Liver (tissue), 9 donors: ENCODE results near the gene COQ6. TPM values are rescaled to one million over a fixed set of nuclear protein-coding genes. Genes with fewer than 3 reads are reported as not detected.
"Not testable (repeated sequence)": the region's sequence is repeated elsewhere in the genome, so short reads cannot be mapped to it uniquely, and the experiment has no call there.

Experiments
- DNase-seq: peaks from one replicate; pipeline ENCODE4 v3.0.0-alpha.2; 2017; ENCODE audit warnings: low spot score
- H3K27ac ChIP-seq, 2 donors: one replicate each; pipeline ENCODE4 v1.7.0; 2013; ENCODE audit warnings: inconsistent platforms in 2 of 2, low read length in 2 of 2, control low read depth in 1 of 2, low read depth in 1 of 2, mild to moderate bottlenecking in 1 of 2
- H3K27me3 ChIP-seq, 4 donors: one replicate each; pipeline versions ENCODE4 v1.6.1 to v1.7.0; 2013; ENCODE audit warnings: low read length in 3 of 4, inconsistent platforms in 1 of 4, mild to moderate bottlenecking in 1 of 4, moderate library complexity in 1 of 4; ENCODE audit not compliant: control insufficient read depth in 4 of 4, insufficient read depth in 4 of 4
- H3K36me3 ChIP-seq, 4 donors: one replicate each; pipeline versions ENCODE4 v1.6.1 to v1.7.0; 2013; ENCODE audit warnings: low read length in 3 of 4, mild to moderate bottlenecking in 3 of 4, low read depth in 1 of 4, moderate library complexity in 1 of 4; ENCODE audit not compliant: control insufficient read depth in 4 of 4, insufficient read depth in 3 of 4
- H3K4me1 ChIP-seq, 4 donors: one replicate each; pipeline versions ENCODE4 v1.6.1 to v1.7.0; 2013; ENCODE audit warnings: low read length in 3 of 4, mild to moderate bottlenecking in 3 of 4, moderate library complexity in 1 of 4; ENCODE audit not compliant: control insufficient read depth in 4 of 4, insufficient read depth in 4 of 4
- H3K4me3 ChIP-seq, 3 donors: one replicate each; pipeline versions ENCODE4 v1.6.1 to v1.7.0; 2013; ENCODE audit warnings: low read length in 3 of 3, control low read depth in 1 of 3, low read depth in 1 of 3, mild to moderate bottlenecking in 1 of 3
- H3K9ac ChIP-seq, 2 donors: one replicate each; pipeline ENCODE4 v1.7.0; 2013; ENCODE audit warnings: low read length in 2 of 2, mild to moderate bottlenecking in 2 of 2, moderate library complexity in 2 of 2, control low read depth in 1 of 2, low read depth in 1 of 2
- H3K9me3 ChIP-seq, 4 donors: one replicate each; pipeline versions ENCODE4 v1.6.1 to v1.7.0; 2013; ENCODE audit warnings: low read length in 3 of 4; ENCODE audit not compliant: control insufficient read depth in 4 of 4
- FOXA1 ChIP-seq: IDR thresholded peaks from 2 replicates; pipeline ENCODE4 v1.6.1; 2016; ENCODE audit warnings: antibody characterized with exemption
- HNF4A ChIP-seq, 2 donors: conservative IDR thresholded peaks; 2 replicates each; pipeline ENCODE4 v1.6.1; 2016; ENCODE audit warnings: antibody characterized with exemption in 2 of 2, mild to moderate bottlenecking in 2 of 2
- NR2F2 ChIP-seq: IDR thresholded peaks from 2 replicates; pipeline ENCODE4 v1.6.1; 2016; ENCODE audit warnings: antibody characterized with exemption
- RAD21 ChIP-seq, 2 donors: IDR thresholded peaks; 2 replicates each; pipeline ENCODE4 v1.6.1; 2016; ENCODE audit warnings: antibody characterized with exemption in 2 of 2, mild to moderate bottlenecking in 2 of 2
- RXRA ChIP-seq, 2 donors: IDR thresholded peaks; 2 replicates each; pipeline ENCODE4 v1.6.1; 2017 to 2018; ENCODE audit warnings: antibody characterized with exemption in 2 of 2, mild to moderate bottlenecking in 1 of 2
- TAF1 ChIP-seq: conservative IDR thresholded peaks from 2 replicates; pipeline ENCODE4 v1.6.1; 2016; ENCODE audit warnings: antibody characterized with exemption, mild to moderate bottlenecking
- YY1 ChIP-seq: IDR thresholded peaks from 2 replicates; pipeline ENCODE4 v1.6.1; 2016; ENCODE audit warnings: antibody characterized with exemption, mild to moderate bottlenecking
- WGBS: extraction: QIAGEN DNeasy Blood & Tissue Kit; methylation state at CpG from one replicate; pipeline ENCODE4 v1.1.7; 2013; 5-methylcytosine and 5-hydroxymethylcytosine counted together
- polyA plus RNA-seq, 2 donors: library from polyadenylated mRNA; stranded (reverse) in 1 of 2; unstranded in 1 of 2; fragments of 200-250 nt in 1 of 2; fragments of >200 nt in 1 of 2; fragmentation: Nextera tagmentation in 1 of 2; extraction: Ambion mirVana in 1 of 2; gene quantifications; one replicate each; pipeline versions ENCODE4 v1.2.1 to v1.2.3, GENCODE V29; 2013 to 2015
- total RNA-seq, 2 donors: library from RNA; depleted of rRNA; stranded (reverse); fragments of >200 nt; gene quantifications; one replicate each; pipeline ENCODE4 v1.2.3, GENCODE V29; 2014
- TF ChIP-seq, protein P1 (sequence below): IDR thresholded peaks from 2 replicates; pipeline ENCODE4 v1.6.1; 2016; ENCODE audit warnings: antibody characterized with exemption, mild to moderate bottlenecking
- TF ChIP-seq, protein P2 (sequence below): IDR thresholded peaks from 2 replicates; pipeline ENCODE4 v1.6.1; 2016; ENCODE audit warnings: antibody characterized with exemption
- TF ChIP-seq, protein P3 (sequence below): fragments of 150-350 bp; IDR thresholded peaks from 2 replicates; pipeline ENCODE4 v1.5.1; 2017; ENCODE audit warnings: improper control_type of control experiment, low read depth, low read length; ENCODE audit not compliant: missing input control
- TF ChIP-seq, protein P4 (sequence below): IDR thresholded peaks from 2 replicates; pipeline ENCODE4 v1.6.1; 2016; ENCODE audit warnings: antibody characterized with exemption
- donor health status: healthy.
- donor health status: healthy.
- donor health status: healthy.
- donor health status: healthy.
- donor health status: healthy.

Gene COQ6
- total and polyA plus RNA-seq, 4 donors = 12.6 to 33.7 (median 18.5) TPM

DNA sequence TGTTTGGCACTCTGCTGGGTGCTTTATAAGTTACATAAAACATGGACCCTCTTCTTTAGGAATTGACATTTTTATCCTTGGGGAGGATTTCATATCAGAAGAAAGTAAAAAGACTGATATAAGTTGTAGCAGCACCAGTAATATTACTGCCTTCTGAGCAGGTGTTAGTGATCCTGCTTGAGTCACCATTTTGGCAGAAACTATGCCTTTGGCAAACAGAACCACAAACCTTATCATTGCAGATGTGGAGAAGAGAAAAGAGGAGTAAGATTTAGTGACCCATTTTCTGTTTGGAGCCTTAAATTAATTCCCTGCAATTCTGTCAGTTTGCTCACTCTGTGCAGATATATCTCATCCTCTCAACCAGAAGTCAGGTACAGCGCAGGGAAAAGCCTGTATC, 40.4 kb upstream of the COQ6 start (continued):
- TF ChIP-seq, protein P1, sequence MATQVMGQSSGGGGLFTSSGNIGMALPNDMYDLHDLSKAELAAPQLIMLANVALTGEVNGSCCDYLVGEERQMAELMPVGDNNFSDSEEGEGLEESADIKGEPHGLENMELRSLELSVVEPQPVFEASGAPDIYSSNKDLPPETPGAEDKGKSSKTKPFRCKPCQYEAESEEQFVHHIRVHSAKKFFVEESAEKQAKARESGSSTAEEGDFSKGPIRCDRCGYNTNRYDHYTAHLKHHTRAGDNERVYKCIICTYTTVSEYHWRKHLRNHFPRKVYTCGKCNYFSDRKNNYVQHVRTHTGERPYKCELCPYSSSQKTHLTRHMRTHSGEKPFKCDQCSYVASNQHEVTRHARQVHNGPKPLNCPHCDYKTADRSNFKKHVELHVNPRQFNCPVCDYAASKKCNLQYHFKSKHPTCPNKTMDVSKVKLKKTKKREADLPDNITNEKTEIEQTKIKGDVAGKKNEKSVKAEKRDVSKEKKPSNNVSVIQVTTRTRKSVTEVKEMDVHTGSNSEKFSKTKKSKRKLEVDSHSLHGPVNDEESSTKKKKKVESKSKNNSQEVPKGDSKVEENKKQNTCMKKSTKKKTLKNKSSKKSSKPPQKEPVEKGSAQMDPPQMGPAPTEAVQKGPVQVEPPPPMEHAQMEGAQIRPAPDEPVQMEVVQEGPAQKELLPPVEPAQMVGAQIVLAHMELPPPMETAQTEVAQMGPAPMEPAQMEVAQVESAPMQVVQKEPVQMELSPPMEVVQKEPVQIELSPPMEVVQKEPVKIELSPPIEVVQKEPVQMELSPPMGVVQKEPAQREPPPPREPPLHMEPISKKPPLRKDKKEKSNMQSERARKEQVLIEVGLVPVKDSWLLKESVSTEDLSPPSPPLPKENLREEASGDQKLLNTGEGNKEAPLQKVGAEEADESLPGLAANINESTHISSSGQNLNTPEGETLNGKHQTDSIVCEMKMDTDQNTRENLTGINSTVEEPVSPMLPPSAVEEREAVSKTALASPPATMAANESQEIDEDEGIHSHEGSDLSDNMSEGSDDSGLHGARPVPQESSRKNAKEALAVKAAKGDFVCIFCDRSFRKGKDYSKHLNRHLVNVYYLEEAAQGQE = no peak
- no peak for TF ChIP-seq YY1

DNA sequence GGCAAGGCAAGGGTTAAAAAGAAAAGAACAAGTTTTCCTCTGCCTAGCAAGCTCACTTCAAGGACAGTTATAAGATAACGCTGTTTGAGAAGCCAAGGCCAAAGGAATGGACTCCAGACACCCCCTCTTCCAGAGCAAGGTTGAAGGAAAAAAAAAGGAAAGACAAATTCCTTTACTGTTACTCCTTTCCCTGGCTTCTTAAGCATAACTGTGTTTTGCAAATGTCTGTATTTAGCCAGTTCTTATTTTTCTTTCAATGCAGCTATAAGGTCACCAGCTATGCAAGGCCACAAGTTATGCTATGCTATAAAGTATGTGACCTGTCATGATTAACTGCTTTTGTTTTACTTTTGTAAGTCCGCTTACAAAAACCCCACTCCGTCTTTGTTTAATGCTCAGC, 36.8 kb upstream of the COQ6 start:
- TF ChIP-seq FOXA1 = no peak
- TF ChIP-seq, protein P2, sequence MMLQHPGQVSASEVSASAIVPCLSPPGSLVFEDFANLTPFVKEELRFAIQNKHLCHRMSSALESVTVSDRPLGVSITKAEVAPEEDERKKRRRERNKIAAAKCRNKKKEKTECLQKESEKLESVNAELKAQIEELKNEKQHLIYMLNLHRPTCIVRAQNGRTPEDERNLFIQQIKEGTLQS = no peak
- no peak for TF ChIP-seq TAF1
- H3K9ac ChIP-seq = no peak overlapping the region
- no peak overlapping the region for H3K4me3 ChIP-seq
- peaks cover 2 to 51% (median 37%) of the 10 kb centered on the region in 4 donors for H3K36me3 ChIP-seq
- H3K4me1 ChIP-seq = no peaks in the 10 kb centered on the region
- H3K27ac ChIP-seq = no peak overlapping the region
- DNase-seq = no peak
- no peaks in the 10 kb centered on the region for H3K9me3 ChIP-seq
- H3K27me3 ChIP-seq = no peaks in the 10 kb centered on the region
- 94% methylated on average over 3 of the region's 3 CpGs for WGBS

DNA sequence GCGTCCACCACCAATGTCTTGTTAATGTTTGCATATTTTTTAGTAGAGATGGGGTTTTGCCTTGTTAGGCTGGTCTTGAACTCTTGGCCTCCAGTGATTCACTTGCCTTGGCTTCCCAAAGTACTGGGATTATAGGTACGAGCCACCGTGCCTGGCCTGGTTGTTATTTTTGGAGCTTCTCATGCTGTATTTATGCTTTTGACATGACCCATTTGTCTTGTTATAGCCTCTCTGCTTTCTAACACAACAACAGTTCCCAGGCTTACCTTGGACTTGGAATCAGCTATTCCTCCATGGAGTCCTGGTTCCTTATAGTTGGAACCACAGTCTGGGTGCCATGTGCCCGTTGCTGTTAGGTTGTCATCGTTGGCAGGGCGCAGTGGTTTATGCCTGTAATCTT, 33.8 kb upstream of the COQ6 start:
- Histone ChIP-seq H3K9ac (no peak overlapping the region), H3K4me3 (no peak overlapping the region), H3K27ac (no peak overlapping the region), H3K27me3 (no peaks in the 10 kb centered on the region), H3K9me3 (no peaks in the 10 kb centered on the region), H3K36me3 (peaks cover 5 to 41% (median 24%) of the 10 kb centered on the region in 4 donors), H3K4me1 (no peaks in the 10 kb centered on the region)
- TF ChIP-seq, protein P3, sequence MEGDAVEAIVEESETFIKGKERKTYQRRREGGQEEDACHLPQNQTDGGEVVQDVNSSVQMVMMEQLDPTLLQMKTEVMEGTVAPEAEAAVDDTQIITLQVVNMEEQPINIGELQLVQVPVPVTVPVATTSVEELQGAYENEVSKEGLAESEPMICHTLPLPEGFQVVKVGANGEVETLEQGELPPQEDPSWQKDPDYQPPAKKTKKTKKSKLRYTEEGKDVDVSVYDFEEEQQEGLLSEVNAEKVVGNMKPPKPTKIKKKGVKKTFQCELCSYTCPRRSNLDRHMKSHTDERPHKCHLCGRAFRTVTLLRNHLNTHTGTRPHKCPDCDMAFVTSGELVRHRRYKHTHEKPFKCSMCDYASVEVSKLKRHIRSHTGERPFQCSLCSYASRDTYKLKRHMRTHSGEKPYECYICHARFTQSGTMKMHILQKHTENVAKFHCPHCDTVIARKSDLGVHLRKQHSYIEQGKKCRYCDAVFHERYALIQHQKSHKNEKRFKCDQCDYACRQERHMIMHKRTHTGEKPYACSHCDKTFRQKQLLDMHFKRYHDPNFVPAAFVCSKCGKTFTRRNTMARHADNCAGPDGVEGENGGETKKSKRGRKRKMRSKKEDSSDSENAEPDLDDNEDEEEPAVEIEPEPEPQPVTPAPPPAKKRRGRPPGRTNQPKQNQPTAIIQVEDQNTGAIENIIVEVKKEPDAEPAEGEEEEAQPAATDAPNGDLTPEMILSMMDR = no peak
- TF ChIP-seq, protein P4, sequence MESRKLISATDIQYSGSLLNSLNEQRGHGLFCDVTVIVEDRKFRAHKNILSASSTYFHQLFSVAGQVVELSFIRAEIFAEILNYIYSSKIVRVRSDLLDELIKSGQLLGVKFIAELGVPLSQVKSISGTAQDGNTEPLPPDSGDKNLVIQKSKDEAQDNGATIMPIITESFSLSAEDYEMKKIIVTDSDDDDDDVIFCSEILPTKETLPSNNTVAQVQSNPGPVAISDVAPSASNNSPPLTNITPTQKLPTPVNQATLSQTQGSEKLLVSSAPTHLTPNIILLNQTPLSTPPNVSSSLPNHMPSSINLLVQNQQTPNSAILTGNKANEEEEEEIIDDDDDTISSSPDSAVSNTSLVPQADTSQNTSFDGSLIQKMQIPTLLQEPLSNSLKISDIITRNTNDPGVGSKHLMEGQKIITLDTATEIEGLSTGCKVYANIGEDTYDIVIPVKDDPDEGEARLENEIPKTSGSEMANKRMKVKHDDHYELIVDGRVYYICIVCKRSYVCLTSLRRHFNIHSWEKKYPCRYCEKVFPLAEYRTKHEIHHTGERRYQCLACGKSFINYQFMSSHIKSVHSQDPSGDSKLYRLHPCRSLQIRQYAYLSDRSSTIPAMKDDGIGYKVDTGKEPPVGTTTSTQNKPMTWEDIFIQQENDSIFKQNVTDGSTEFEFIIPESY = no peak
- TF ChIP-seq, protein P1 = no peak
- no peak for TF ChIP-seq HNF4A (conservative IDR thresholded peaks at IDR 0.05)
- TF ChIP-seq, protein P2 = no peak
- TF ChIP-seq YY1 = no peak
- no peak for TF ChIP-seq FOXA1
- TF ChIP-seq NR2F2 = no peak
- TF ChIP-seq RAD21 (IDR thresholded peaks at IDR 0.05) = no peak
- no peak for TF ChIP-seq RXRA (IDR thresholded peaks at IDR 0.05)
- WGBS = 96% methylated on average over 6 of the region's 6 CpGs
- DNase-seq = no peak

DNA sequence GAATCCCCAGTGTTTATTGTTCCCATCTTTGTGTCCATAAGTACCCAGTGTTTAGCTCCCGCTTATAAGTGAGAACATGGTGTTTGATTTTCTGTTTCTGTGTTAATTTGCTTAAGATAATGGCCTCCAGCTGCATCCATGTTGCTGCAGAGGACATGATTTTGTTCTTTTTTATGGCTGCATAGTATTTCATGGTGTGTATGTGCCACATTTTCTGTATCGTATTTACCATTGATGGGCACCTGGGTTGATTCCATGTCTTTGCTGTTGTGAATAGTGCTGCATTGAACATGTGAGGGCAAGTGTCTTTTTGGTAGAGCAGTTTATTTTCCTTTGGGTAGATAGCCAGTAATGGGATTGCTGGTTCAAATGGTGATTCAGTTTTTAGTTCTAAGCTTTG, 30.6 kb upstream of the COQ6 start:
- not testable (repeated sequence) for H3K4me3 ChIP-seq, H3K4me1 ChIP-seq, H3K27ac ChIP-seq, H3K9me3 ChIP-seq, DNase-seq, H3K27me3 ChIP-seq, H3K9ac ChIP-seq
- peaks cover 19 to 58% (median 42%) of the 10 kb centered on the region in 4 donors for H3K36me3 ChIP-seq
- WGBS = 98% methylated on average over 2 of the region's 2 CpGs
